GM06990 (cell line): ENCODE measurements around the gene ACTL9.

Source experiments
- DNase-seq: peaks from one replicate; pipeline ENCODE4 v3.0.0-alpha.2; 2011; ENCODE audit not compliant: insufficient read length; ENCODE audit errors: extremely low read depth
- H3K27me3 ChIP-seq: replicated peaks from 2 replicates; pipeline ENCODE4 v1.6.0; 2011; ENCODE audit warnings: low read length; ENCODE audit not compliant: control insufficient read depth, insufficient read depth
- H3K36me3 ChIP-seq: 2 replicates; pipeline ENCODE4 v1.5.1; 2011; ENCODE audit warnings: low read length; ENCODE audit not compliant: control insufficient read depth, insufficient read depth
- H3K4me3 ChIP-seq: replicated peaks from 2 replicates; pipeline ENCODE4 v1.5.1; 2011; ENCODE audit warnings: low read depth, mild to moderate bottlenecking, control low read depth, low read length
- CTCF ChIP-seq: IDR thresholded peaks from 2 replicates; pipeline ENCODE4 v1.5.1; 2011; ENCODE audit warnings: low read length, control low read depth, mild to moderate bottlenecking, inconsistent platforms; ENCODE audit not compliant: insufficient read depth, poor library complexity, severe bottlenecking

ACTL9 gene

GRCh38 chr19:8700956-8701355 lies 2.4 kb upstream of the ACTL9 start:
- no peak for TF ChIP-seq CTCF
- Histone ChIP-seq H3K4me3 (no peak overlapping the region), H3K36me3 (no peaks in the 10 kb centered on the region), H3K27me3 (no peaks in the 10 kb centered on the region)
- DNase-seq = no peak

- TF ChIP-seq CTCF = no peak
- no peaks in the 10 kb centered on the region for H3K36me3 ChIP-seq
- no peaks in the 10 kb centered on the region for H3K27me3 ChIP-seq
- no peak overlapping the region for H3K4me3 ChIP-seq
- DNase-seq = no peak
Observed at GRCh38 chr19:8699908-8700307, 1.3 kb upstream of the ACTL9 start.

GRCh38 chr19:8697671-8698432 lies 743 bp downstream of the ACTL9 start:
- DNase-seq = no peak
- H3K36me3 ChIP-seq = no peaks in the 10 kb centered on the region
- H3K4me3 ChIP-seq = no peak overlapping the region
- TF ChIP-seq CTCF = peak; percentile 37
- H3K27me3 ChIP-seq = no peaks in the 10 kb centered on the region

DNA sequence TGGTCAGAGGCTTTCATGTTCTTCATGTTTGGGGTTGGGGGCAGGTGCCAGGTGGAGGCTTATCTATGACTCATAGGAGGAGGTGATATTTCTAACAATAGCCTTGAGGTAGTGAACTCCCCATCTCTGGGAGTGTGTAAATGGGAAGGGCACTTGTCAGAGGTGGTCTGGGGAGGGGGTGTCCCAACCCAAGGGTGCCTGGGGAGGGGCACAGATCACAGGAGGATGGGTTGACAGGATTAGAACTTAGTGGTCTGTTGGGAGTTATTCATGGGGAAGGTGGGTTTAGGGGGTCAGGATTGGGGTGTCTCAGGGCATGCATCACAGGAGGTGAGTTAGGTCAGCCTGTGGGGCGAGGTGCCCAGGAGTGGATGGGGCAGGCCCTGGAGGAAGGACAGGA lies 1.6 kb downstream of the ACTL9 start:
- H3K4me3 ChIP-seq = no peak overlapping the region
- no peaks in the 10 kb centered on the region for H3K36me3 ChIP-seq
- no peaks in the 10 kb centered on the region for H3K27me3 ChIP-seq
- no peak for TF ChIP-seq CTCF
- no peak for DNase-seq

DNA sequence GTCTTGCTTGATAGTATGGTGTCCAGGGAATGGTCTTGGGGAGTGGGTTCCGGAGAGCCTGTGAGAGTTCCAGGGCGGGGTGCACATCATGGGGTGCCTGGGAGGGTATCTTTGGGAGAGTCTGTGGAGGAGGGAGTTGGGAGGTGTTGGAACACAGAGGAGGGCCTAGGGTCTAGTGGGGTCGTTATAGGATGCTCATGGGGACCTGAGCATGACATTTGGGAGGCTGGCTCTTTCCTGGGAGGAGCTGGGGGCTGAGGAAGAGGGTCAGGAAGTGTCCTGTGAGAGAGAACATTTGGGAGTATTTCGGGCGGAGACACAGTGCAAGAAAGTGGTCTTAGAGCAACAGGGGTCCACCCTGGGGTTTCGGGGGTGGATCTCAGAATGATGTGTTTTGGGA lies 2.7 kb downstream of the ACTL9 start:
- Histone ChIP-seq H3K36me3 (no peaks in the 10 kb centered on the region), H3K27me3 (no peaks in the 10 kb centered on the region)
- no peak for TF ChIP-seq CTCF

DNA sequence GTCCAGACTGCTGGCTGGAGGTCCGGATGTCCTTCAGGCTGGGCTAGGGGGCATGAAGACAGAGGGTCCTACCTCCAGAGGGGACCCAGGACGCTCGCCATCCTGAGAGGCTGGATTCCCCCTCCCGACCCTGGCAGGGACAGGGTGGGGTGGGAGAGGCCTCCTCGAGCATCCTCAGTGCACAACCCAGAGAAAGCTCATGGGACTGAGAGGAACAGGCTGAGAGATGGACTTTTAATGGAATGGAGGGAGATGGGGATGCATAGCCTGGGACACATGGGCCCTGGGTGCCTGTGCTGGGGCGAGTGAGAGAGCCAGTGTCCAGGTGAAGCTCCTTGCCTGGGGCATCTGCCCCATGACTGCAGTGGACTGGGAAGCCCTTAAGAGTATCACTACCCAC lies 3.1 kb downstream of the ACTL9 start:
- DNase-seq = no peak
- Histone ChIP-seq H3K4me3 (no peak overlapping the region), H3K36me3 (no peaks in the 10 kb centered on the region), H3K27me3 (no peaks in the 10 kb centered on the region)
- no peak for TF ChIP-seq CTCF

More for the DNA sequence above, 2.7 kb downstream of the ACTL9 start:
- H3K4me3 ChIP-seq = no peak overlapping the region
- no peak for DNase-seq
